Left lobe of liver (tissue), 2 donors: Measurements from ENCODE around the gene RFXANK. TPM values are rescaled to one million over a fixed set of nuclear protein-coding genes. Genes with fewer than 3 reads are reported as not detected.

Source experiments
- ATAC-seq: fragments of 200-7000 bp; cut with Tn5 transposase; one replicate; pipeline ENCODE4 v1.9.1; 2020; ENCODE audit warnings: mild to moderate bottlenecking, moderate library complexity
- DNase-seq: peaks from one replicate; pipeline ENCODE4 v3.0.0-alpha.2; 2020; ENCODE audit warnings: low spot score
- total RNA-seq: library from RNA; stranded (reverse); gene quantifications from one replicate; pipeline ENCODE4 v1.2.1, GENCODE V29; 2021
- donor health status: DM: no; HTN: no; CAD: no; lungs with moderate emphysema.
- donor health status: DM: no; HTN: yes; CAD: no.

Gene RFXANK
- total RNA-seq, 1 donor from 2014 or later = 20.8 TPM

DNA sequence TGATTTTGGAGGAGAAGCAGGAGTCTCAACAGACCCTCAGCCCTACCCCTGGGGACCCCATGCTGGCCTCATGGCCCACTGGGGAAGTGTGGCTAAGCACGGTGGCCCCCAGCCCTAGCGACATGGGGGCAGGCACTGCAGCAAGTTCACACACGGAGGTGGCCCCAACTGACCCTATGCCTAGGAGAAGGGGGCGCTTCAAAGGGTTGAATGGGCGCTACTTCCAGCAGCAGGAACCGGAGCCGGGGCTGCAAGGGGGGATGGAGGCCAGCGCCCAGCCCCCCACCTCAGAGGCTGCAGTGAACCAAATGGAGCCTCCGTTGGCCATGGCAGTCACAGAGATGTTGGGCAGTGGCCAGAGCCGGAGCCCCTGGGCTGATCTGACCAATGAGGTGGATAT is 34.6 kb downstream of the RFXANK start:
- no peak for DNase-seq
- ATAC-seq = no peak

GRCh38 chr19:19227217-19227616 is 35.2 kb downstream of the RFXANK start:
- no peak for ATAC-seq
- DNase-seq = no peak

- ATAC-seq = no peak
- no peak for DNase-seq
Measured at GRCh38 chr19:19229701-19230100, 37.6 kb downstream of the RFXANK start.

GRCh38 chr19:19230999-19231398 is 38.9 kb downstream of the RFXANK start:
- DNase-seq (no peak), ATAC-seq (no peak)

DNA sequence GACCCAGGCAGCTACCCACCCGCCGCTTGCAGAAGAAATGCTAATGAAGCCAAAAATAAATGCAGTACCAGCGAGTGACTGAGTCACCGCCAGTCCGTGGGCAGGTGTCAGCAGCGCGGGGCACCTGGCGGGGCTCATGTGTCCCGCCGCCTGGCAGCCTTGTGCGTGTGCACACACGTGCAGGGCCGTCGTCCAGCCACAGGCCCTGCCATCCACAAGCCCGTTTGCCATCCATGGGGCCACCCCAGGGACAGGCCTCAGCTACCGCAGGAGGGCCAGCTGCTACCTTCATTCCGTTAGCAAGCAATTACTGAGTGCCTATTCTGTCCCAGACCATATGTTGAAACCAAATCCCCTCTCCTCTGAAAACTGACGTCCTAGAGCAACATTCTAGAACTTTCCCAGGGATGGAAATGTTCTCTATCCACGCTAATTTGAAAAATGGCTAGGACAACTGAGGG is 40.2 kb downstream of the RFXANK start:
- no peak for DNase-seq
- no peak for ATAC-seq

DNA sequence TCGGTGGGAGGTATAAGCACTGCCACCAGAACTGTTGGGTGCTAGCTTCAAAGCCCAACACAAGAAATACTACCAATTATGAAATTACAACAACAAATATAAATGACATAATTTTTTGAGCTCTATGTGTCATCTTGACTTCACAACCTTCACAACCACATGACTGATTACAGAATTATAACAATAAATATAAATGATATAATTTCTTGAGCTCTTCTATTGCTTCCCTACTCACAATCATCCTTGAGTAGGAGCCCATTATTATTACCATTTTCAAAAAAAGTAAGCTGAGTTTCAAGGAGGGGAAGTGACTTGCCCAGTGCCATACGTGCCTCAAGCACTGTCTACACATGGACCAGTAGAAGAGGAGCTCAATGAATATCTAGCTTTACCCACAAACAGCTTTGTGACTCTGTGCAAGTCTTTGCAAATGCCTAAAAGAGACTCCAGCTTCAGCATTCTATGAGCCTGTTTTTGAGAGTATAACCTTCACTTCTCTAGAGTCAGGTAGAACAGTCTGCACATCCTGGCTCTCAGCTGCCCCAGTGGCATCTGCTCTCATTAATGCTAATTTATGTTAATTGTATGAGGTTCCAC is 42.3 kb downstream of the RFXANK start:
- no peak for DNase-seq
- ATAC-seq = no peak

- ATAC-seq (no peak), DNase-seq (no peak)
Measured at GRCh38 chr19:19236173-19236572, 44.1 kb downstream of the RFXANK start.

- DNase-seq (no peak), ATAC-seq (no peak)
Measured at GRCh38 chr19:19238126-19238894, 46.3 kb downstream of the RFXANK start.

- ATAC-seq (no peak), DNase-seq (no peak)
Measured at GRCh38 chr19:19239675-19240074, 47.6 kb downstream of the RFXANK start.

- ATAC-seq = no peak
- DNase-seq = no peak
Measured at GRCh38 chr19:19240476-19240875, 48.4 kb downstream of the RFXANK start.

DNA sequence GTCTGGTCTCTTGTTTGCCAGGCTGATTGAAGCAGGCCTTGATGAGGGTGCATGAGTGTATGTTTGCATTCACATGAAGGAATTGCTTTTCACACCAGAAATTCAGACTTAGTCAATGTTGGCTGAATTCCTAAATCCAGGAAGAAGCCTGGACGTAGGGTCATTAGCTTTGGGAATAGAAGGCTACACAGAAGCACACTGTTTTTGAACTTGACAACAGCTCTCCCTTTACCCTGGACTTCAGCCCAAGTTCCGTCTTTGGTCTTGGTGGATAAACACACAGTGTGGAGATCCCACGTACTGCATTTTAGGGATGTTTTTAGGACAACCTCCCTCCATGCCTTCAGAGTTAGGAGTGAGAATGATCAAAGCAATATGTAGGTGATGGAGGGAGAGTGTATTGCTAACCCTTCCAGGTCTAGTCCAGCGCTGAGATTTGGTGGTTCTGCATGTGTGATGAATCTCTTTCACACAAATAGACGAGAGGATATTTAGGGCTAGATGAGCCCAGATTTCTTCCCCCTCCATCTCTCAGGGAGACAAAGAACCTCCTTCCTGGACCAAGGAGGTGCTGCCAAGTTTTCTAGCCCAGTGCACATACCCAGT is 58.2 kb downstream of the RFXANK start:
- no peak for DNase-seq
- no peak for ATAC-seq

Other genes with a start within 250 kb of the RFXANK start
- 35.4 TPM for gene SUGP2, start 158.7 kb upstream of the RFXANK start, total RNA-seq
- 50.9 TPM for gene ARMC6, start 158.7 kb upstream of the RFXANK start, total RNA-seq
- gene SLC25A42, start 128.3 kb upstream of the RFXANK start, total RNA-seq = 77.8 TPM
- 24.9 TPM for gene TMEM161A, start 53.8 kb upstream of the RFXANK start, total RNA-seq
- 2.8 TPM for gene MEF2B, start 22.0 kb upstream of the RFXANK start, total RNA-seq
- 13.3 TPM for gene BORCS8, start 106 bp upstream of the RFXANK start, total RNA-seq
- gene NR2C2AP, start 11.2 kb downstream of the RFXANK start, total RNA-seq = 3.5 TPM
- 0.20 TPM for gene NCAN, start 19.7 kb downstream of the RFXANK start, total RNA-seq
- gene TM6SF2, start 81.0 kb downstream of the RFXANK start, total RNA-seq = 73.3 TPM
- gene SUGP1, start 128.3 kb downstream of the RFXANK start, total RNA-seq = 28.6 TPM
- 24.7 TPM for gene MAU2, start 128.6 kb downstream of the RFXANK start, total RNA-seq
- gene GATAD2A, start 213.4 kb downstream of the RFXANK start, total RNA-seq = 36.1 TPM